Measurements from ENCODE around the gene IGF2. TPM values are rescaled to one million over a fixed set of nuclear protein-coding genes. Genes with fewer than 3 reads are reported as not detected.

The IGF2 gene
- polyA plus RNA-seq, 1 donor, result 319 TPM

DNA sequence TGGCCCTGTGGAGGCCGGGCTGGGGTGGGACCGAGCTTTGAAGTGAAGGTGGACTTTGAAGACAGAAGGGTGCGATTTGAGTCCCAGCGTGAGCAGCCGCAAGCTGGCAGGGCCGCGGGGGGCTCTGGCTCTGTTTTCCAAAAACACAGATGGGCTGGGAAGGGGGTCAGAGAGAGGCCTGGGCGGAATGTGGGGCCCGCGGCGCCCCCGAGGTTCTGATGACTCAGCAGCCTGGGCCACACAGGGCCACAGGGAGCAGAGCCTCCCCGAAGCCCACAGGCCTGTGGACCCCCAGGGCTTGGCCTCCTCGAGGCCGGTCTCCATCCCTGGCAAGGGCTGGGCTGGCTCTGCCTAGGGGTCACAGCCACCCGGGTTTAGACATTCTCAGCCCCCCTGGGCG, 15.7 kb upstream of the IGF2 start:
- no peak overlapping the region for H3K4me3 ChIP-seq (ENCODE audit: low read length)
- no peaks in the 10 kb centered on the region for H3K9me3 ChIP-seq (ENCODE audit: control insufficient read depth, low read depth, low read length)
- H3K27ac ChIP-seq (ENCODE audit: low read length), result no peak overlapping the region
- peaks cover 5% of the 10 kb centered on the region for H3K4me1 ChIP-seq (ENCODE audit: control insufficient read depth, insufficient read depth, low read length)
- no peak for DNase-seq
- no CpG with 5 or more reads among the region's 17 CpGs for WGBS (ENCODE audit: insufficient coverage, low lambda C conversion rate)
- no peaks in the 10 kb centered on the region for H3K36me3 ChIP-seq (ENCODE audit: control insufficient read depth, insufficient read depth, low read length)
- peaks cover 6% of the 10 kb centered on the region for H3K27me3 ChIP-seq (ENCODE audit: control insufficient read depth, insufficient read depth, low read length)

DNA sequence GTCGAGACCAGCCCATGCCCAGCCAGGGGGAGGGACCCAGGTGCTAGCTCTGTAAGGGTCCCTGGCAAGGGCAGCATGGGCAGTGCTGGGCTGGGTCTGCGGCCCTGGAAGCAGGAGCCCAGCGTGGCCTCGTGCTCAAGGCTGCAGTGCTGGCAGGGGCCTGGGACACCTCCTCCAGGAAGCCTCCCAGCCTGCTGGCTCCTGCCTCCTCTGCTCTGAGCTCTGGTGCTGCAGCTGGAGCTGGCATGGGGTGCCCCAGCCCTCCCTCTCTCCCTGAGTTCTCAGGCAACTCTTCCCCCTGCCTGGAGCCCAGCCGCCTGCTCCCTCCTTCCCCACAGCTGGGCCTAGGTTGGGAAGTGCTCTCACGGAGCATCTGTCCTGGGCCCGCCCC, 15.0 kb upstream of the IGF2 start:
- Histone ChIP-seq H3K27me3 (ENCODE audit: control insufficient read depth, insufficient read depth, low read length) (peaks cover 11% of the 10 kb centered on the region), H3K9me3 (ENCODE audit: control insufficient read depth, low read depth, low read length) (no peaks in the 10 kb centered on the region), H3K4me3 (ENCODE audit: low read length) (no peak overlapping the region), H3K36me3 (ENCODE audit: control insufficient read depth, insufficient read depth, low read length) (no peaks in the 10 kb centered on the region), H3K27ac (ENCODE audit: low read length) (no peak overlapping the region), H3K4me1 (ENCODE audit: control insufficient read depth, insufficient read depth, low read length) (peaks cover 5% of the 10 kb centered on the region)
- WGBS (ENCODE audit: insufficient coverage, low lambda C conversion rate), result no CpG with 5 or more reads among the region's 7 CpGs
- no peak for DNase-seq

DNA sequence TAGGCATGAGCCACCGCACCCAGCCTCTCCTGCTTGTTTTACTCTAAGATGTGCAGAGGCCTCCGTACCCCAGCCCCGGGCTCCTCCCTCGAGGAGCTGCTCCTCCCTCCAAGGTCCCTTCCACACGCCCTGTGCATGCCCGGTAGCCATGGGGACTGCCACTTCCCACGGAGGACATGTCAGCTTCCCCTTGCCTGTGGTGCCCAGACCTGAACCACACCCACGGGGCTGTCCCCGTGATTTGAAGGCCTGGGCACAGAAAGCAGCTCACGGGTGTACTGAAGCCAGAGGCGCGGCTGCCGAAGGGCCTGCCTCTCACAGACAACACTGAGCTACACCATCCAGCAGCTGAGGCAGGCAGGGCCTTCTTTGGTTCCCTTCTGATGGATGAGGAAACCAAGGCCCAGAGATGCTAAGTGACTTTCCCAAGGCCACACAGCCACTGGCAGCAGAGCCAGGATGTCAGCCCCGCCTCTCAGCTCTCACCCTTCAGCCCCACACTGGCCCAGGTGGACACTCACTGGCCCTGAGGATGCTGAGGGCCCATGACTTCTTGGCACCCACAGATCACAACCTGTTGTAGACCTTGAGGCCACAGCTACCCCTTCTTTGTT, 14.5 kb upstream of the IGF2 start:
- DNase-seq, result no peak
- no peak overlapping the region for H3K27ac ChIP-seq (ENCODE audit: low read length)
- H3K36me3 ChIP-seq (ENCODE audit: control insufficient read depth, insufficient read depth, low read length), result no peaks in the 10 kb centered on the region
- peaks cover 5% of the 10 kb centered on the region for H3K4me1 ChIP-seq (ENCODE audit: control insufficient read depth, insufficient read depth, low read length)
- no CpG with 5 or more reads among the region's 14 CpGs for WGBS (ENCODE audit: insufficient coverage, low lambda C conversion rate)
- H3K9me3 ChIP-seq (ENCODE audit: control insufficient read depth, low read depth, low read length), result no peaks in the 10 kb centered on the region
- no peak overlapping the region for H3K4me3 ChIP-seq (ENCODE audit: low read length)
- peaks cover 16% of the 10 kb centered on the region for H3K27me3 ChIP-seq (ENCODE audit: control insufficient read depth, insufficient read depth, low read length)

DNA sequence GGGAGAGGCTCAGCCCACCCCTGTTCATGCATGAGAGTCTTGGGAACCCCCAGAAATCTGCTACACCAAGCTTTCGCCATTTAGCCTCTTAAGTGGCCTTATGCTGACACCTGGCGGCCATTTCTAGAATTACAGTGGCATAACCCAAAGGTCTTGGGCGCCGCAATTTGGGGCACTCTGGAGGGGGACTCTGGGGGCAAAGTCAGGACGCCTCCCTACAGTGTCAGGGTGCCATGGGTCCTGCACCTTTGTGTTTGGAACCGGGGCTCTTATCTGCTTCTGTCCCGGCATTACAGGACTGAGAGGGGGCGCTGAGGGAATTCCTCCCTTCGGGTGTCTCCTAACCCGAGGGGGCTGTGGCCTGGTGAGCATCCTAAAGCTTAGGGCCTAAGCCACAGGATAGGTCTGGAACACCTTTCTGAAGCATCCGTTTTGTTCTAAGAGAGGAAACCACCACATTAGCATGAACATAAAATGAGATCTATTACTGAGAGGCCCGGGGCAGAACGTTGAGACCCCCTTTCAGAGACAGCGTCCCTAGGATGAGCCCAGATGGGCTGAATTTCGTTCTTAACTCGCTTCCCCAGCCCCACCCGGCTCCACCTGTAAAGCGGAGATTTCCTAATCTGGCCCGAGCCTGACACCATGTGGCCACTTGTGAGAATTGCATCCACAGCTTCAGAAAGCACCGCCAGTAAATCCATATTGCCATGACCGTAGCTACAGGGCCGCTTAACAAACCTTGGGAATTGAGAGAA, 12.5 kb upstream of the IGF2 start:
- WGBS (ENCODE audit: insufficient coverage, low lambda C conversion rate), result no CpG with 5 or more reads among the region's 22 CpGs
- H3K27ac ChIP-seq (ENCODE audit: low read length), result peak overlapping the region; percentile 4
- peaks cover 36% of the 10 kb centered on the region for H3K27me3 ChIP-seq (ENCODE audit: control insufficient read depth, insufficient read depth, low read length)
- H3K9me3 ChIP-seq (ENCODE audit: control insufficient read depth, low read depth, low read length), result no peaks in the 10 kb centered on the region
- H3K36me3 ChIP-seq (ENCODE audit: control insufficient read depth, insufficient read depth, low read length), result no peaks in the 10 kb centered on the region
- H3K4me1 ChIP-seq (ENCODE audit: control insufficient read depth, insufficient read depth, low read length), result peaks cover 5% of the 10 kb centered on the region
- DNase-seq, result peak; percentile 58 to 65
- no peak overlapping the region for H3K4me3 ChIP-seq (ENCODE audit: low read length)

DNA sequence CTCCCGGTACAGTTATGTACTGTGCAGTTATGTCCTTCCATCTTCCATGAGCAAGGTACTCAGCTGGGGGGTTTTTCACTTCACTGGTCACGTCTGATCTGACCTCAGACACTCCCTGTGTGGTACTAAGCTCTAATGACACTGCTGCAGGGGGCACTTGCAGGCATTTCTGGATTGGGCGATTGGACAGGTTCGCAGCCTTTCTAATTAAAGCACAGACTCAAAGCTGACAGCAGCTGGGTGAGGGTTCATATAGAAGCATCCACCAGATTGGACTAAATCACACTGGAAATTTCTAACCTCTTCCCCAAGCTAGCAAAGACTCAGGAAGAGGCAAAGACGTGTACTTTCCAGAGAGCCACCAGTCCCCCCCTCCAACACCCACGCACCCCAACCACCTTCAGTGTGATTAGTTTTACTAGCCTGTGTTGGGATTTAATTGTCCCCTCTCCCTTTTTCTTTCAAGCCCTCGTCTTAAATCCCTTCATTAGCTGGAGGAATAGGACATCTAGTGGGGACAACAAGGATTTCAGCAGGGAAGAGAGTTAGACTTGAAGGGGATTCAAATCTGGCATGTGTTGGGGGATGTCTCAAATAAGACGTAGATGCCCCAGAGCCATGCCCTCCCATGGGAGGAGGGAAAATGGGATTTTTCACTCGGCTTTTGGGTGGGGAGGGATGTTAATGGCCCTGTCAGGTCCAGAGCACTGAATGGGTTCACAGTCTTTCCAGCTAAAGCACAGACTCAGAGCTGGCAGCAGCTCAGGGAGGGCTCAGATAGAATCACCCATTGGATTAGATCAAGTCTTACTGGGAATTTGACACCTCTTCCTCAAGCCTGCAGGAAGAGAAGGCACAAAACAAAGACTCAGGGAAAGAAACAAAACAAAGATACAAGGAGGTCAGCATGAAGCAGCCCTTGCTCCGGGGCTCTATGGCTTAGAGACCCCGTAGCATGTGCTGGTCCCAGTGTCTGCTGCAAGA, 11.0 kb upstream of the IGF2 start:
- no peaks in the 10 kb centered on the region for H3K9me3 ChIP-seq (ENCODE audit: control insufficient read depth, low read depth, low read length)
- no peak overlapping the region for H3K4me3 ChIP-seq (ENCODE audit: low read length)
- peaks cover 51% of the 10 kb centered on the region for H3K27me3 ChIP-seq (ENCODE audit: control insufficient read depth, insufficient read depth, low read length)
- no peak overlapping the region for H3K27ac ChIP-seq (ENCODE audit: low read length)
- H3K36me3 ChIP-seq (ENCODE audit: control insufficient read depth, insufficient read depth, low read length), result no peaks in the 10 kb centered on the region
- peaks cover 5% of the 10 kb centered on the region for H3K4me1 ChIP-seq (ENCODE audit: control insufficient read depth, insufficient read depth, low read length)
- no peak for DNase-seq
- WGBS (ENCODE audit: insufficient coverage, low lambda C conversion rate), result no CpG with 5 or more reads among the region's 11 CpGs

DNA sequence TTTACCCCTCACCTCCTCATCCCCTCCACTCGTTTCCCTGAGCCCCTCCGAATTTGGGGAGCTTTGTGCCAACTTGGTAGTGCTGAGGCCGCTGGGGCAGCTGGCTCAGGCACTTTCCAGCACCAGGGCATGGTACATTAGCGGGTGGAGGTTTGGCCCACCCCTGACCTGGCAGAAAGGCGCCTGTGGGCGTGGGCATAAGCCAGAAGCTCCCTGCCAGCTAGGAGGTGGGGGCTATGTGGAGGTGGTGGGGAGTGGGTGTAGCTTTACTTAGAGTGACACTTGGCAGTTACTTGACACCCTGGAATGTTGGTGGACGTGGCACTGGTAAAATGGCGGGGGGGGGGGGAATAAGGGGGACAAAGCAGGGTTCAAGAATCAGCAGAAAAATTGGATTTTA, 10.3 kb upstream of the IGF2 start:
- no peaks in the 10 kb centered on the region for H3K36me3 ChIP-seq (ENCODE audit: control insufficient read depth, insufficient read depth, low read length)
- H3K27me3 ChIP-seq (ENCODE audit: control insufficient read depth, insufficient read depth, low read length), result peaks cover 58% of the 10 kb centered on the region
- no peak overlapping the region for H3K27ac ChIP-seq (ENCODE audit: low read length)
- peaks cover 5% of the 10 kb centered on the region for H3K4me1 ChIP-seq (ENCODE audit: control insufficient read depth, insufficient read depth, low read length)
- H3K9me3 ChIP-seq (ENCODE audit: control insufficient read depth, low read depth, low read length), result no peaks in the 10 kb centered on the region
- DNase-seq, result no peak
- no peak overlapping the region for H3K4me3 ChIP-seq (ENCODE audit: low read length)
- WGBS (ENCODE audit: insufficient coverage, low lambda C conversion rate), result no CpG with 5 or more reads among the region's 8 CpGs

DNA sequence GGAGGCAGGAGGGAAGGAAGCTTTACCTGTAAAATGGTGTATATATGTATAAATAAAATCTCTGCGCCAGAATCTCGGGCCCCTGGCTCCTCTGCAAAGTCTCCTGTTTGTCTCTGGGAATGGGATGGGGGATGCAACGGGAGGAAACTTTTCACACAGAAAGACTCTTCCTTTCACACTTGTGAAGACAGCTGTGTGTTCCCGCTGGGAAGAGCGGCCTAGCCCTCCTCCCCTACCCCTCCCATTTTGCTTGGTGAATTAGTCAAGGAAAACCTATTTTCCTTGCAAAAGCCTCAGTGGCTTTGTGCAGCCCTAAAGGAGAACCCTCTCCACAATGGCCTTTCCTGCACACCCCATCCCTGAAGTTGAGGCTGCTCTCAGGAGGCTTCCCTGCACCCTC, 9.4 kb upstream of the IGF2 start:
- Histone ChIP-seq H3K9me3 (ENCODE audit: control insufficient read depth, low read depth, low read length) (no peaks in the 10 kb centered on the region), H3K27me3 (ENCODE audit: control insufficient read depth, insufficient read depth, low read length) (peaks cover 67% of the 10 kb centered on the region), H3K36me3 (ENCODE audit: control insufficient read depth, insufficient read depth, low read length) (no peaks in the 10 kb centered on the region), H3K27ac (ENCODE audit: low read length) (no peak overlapping the region), H3K4me1 (ENCODE audit: control insufficient read depth, insufficient read depth, low read length) (peaks cover 8% of the 10 kb centered on the region), H3K4me3 (ENCODE audit: low read length) (no peak overlapping the region)
- no peak for DNase-seq
- WGBS (ENCODE audit: insufficient coverage, low lambda C conversion rate), result 40% methylated on average over 1 of the region's 5 CpGs

DNA sequence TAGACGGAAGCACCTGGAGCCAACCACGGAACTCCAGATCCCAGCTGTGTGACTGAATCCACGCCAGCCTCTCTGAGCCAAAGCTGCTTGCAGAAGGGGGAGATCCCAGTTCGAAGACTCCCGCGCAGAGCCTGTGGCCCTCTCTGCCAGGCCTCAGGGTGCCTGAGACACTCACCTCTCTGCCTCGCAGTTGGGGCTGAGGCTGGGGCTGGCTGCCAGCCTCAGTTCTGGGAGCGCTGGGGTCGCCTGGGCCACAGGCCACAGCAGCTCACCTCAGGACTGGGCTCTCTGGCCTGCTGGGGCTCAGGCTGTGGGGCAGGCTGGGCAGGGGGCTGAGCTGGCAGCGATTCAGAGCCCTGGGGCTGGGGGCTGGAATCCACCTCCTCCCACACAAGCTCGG, 8.2 kb upstream of the IGF2 start:
- H3K27me3 ChIP-seq (ENCODE audit: control insufficient read depth, insufficient read depth, low read length), result peaks cover 79% of the 10 kb centered on the region
- no CpG with 5 or more reads among the region's 11 CpGs for WGBS (ENCODE audit: insufficient coverage, low lambda C conversion rate)

DNA sequence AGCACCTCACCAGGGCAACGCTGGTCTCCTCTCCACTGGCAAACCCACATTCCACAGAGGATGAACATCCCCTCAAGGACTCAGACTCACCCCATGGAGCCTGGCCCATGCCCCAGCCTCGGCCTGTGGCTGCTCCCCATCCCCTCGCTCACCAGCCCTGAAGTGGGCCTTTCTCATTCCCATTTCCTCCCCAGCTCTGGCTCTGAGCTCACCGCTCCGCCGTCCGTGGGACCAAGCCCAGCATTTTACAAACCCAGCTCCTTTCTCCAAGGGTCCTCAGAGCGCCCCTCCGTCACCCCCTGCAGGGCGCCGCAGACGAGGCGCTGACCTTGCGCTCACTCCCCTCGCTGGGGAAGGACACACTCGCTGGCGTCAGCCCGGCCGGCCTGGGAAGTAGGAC, 6.9 kb upstream of the IGF2 start:
- H3K36me3 ChIP-seq (ENCODE audit: control insufficient read depth, insufficient read depth, low read length), result no peaks in the 10 kb centered on the region
- no peak overlapping the region for H3K27ac ChIP-seq (ENCODE audit: low read length)
- H3K4me3 ChIP-seq (ENCODE audit: low read length), result no peak overlapping the region
- DNase-seq, result no peak
- WGBS (ENCODE audit: insufficient coverage, low lambda C conversion rate), result no CpG with 5 or more reads among the region's 19 CpGs
- H3K27me3 ChIP-seq (ENCODE audit: control insufficient read depth, insufficient read depth, low read length), result peaks cover 92% of the 10 kb centered on the region
- H3K9me3 ChIP-seq (ENCODE audit: control insufficient read depth, low read depth, low read length), result no peaks in the 10 kb centered on the region
- H3K4me1 ChIP-seq (ENCODE audit: control insufficient read depth, insufficient read depth, low read length), result peaks cover 2% of the 10 kb centered on the region

More for the DNA sequence above, 8.2 kb upstream of the IGF2 start:
- no peak for DNase-seq
- Histone ChIP-seq H3K4me1 (ENCODE audit: control insufficient read depth, insufficient read depth, low read length) (peaks cover 8% of the 10 kb centered on the region), H3K27ac (ENCODE audit: low read length) (no peak overlapping the region), H3K36me3 (ENCODE audit: control insufficient read depth, insufficient read depth, low read length) (no peaks in the 10 kb centered on the region), H3K9me3 (ENCODE audit: control insufficient read depth, low read depth, low read length) (no peaks in the 10 kb centered on the region), H3K4me3 (ENCODE audit: low read length) (no peak overlapping the region)

DNA sequence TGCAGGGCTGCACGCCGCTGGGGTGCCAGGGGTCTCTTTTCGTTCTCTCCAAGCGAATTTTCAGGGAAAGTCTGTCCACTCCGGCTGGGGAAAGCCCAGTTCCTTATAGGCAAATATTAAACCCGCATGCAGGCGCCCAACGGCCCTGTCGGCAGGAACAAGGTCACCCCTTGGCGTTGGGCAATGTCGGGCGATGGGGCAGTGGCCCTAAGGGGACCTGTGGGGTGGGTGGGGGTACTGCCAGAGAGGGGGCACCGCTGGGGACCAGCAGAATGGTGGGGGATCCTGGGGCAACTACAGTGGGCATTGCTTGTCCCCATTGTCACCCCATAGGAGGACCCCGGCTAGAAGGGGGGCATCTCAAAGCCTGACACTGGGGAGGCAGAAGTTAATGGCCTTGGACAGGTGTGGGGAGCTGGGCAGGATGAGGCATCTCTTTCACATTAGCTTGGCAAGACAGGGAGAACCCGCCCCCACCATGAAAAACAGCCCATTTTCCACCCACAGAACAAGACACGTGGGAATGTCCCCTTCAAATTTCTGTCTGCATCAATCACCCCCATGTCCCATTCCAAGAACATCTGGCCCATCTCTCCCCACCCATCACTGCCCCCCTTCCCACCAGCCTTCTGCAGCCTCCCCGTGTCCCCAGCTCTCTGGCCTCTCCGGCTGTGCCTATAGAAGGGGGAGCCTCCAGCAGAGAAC, 5.5 kb upstream of the IGF2 start:
- Histone ChIP-seq H3K36me3 (ENCODE audit: control insufficient read depth, insufficient read depth, low read length) (no peaks in the 10 kb centered on the region), H3K27me3 (ENCODE audit: control insufficient read depth, insufficient read depth, low read length) (peaks cover 97% of the 10 kb centered on the region), H3K27ac (ENCODE audit: low read length) (no peak overlapping the region), H3K4me1 (ENCODE audit: control insufficient read depth, insufficient read depth, low read length) (peaks cover 5% of the 10 kb centered on the region), H3K4me3 (ENCODE audit: low read length) (no peak overlapping the region), H3K9me3 (ENCODE audit: control insufficient read depth, low read depth, low read length) (no peaks in the 10 kb centered on the region)
- DNase-seq, result no peak
- no CpG with 5 or more reads among the region's 18 CpGs for WGBS (ENCODE audit: insufficient coverage, low lambda C conversion rate)
